GM12878 (cell line): ENCODE results near the gene SENP6. TPM values are rescaled to one million over a fixed set of nuclear protein-coding genes. Genes with fewer than 3 reads are reported as not detected.

Experiments used
- BCL11A ChIP-seq: IDR thresholded peaks from 2 replicates; pipeline ENCODE4 v1.6.1; 2011; ENCODE audit warnings: low read depth, low read length
- CREB1 ChIP-seq: IDR thresholded peaks from 2 replicates; pipeline ENCODE4 v1.6.1; 2012; ENCODE audit warnings: low read depth, mild to moderate bottlenecking, inconsistent platforms
- CREM ChIP-seq: IDR thresholded peaks from 2 replicates; pipeline ENCODE4 v1.6.1; 2014; ENCODE audit warnings: antibody characterized with exemption, low read depth
- DPF2 ChIP-seq: fragments of 450-650 bp; IDR thresholded peaks from 2 replicates; pipeline ENCODE4 v1.6.1; 2017; ENCODE audit warnings: mild to moderate bottlenecking
- EZH2 ChIP-seq: IDR thresholded peaks from 2 replicates; pipeline ENCODE4 v1.6.1; 2012; ENCODE audit warnings: low read depth, mild to moderate bottlenecking, control low read depth, inconsistent platforms, low read length, borderline replicate concordance; ENCODE audit not compliant: control insufficient read depth
- HDAC6 ChIP-seq: fragments of 200-600 bp; sonication (generic); IDR thresholded peaks from one replicate; pipeline ENCODE4 v1.8.0; 2017; ENCODE audit warnings: antibody characterized with exemption; ENCODE audit not compliant: unreplicated experiment
- KDM1A ChIP-seq: fragments of 200-600 bp; sonication (generic); IDR thresholded peaks from 2 replicates; pipeline ENCODE4 v1.6.1; 2016; ENCODE audit warnings: borderline replicate concordance
- MTA3 ChIP-seq: IDR thresholded peaks from 2 replicates; pipeline ENCODE4 v1.6.1; 2012; ENCODE audit warnings: low read length, inconsistent platforms, borderline replicate concordance
- MYB ChIP-seq: fragments of 150-350 bp; IDR thresholded peaks from 2 replicates; pipeline ENCODE4 v1.6.1; 2014; ENCODE audit warnings: mild to moderate bottlenecking, low read depth, low read length, borderline replicate concordance
- NR2C1 ChIP-seq: fragments of 450-650 bp; IDR thresholded peaks from 2 replicates; pipeline ENCODE4 v1.6.1; 2017; ENCODE audit warnings: antibody characterized with exemption, mild to moderate bottlenecking, moderate library complexity
- POLR2AphosphoS2 ChIP-seq: IDR thresholded peaks from 2 replicates; pipeline ENCODE4 v1.6.1; 2011; ENCODE audit warnings: low read depth, mild to moderate bottlenecking, low read length, improper control_type of control experiment, moderate library complexity
- RCOR1 ChIP-seq: conservative IDR thresholded peaks from 2 replicates; pipeline ENCODE4 v1.6.1; 2012; ENCODE audit warnings: low read depth, low read length, improper control_type of control experiment
- RUNX3 ChIP-seq: IDR thresholded peaks from 2 replicates; pipeline ENCODE4 v1.6.1; 2012; ENCODE audit warnings: low read length, inconsistent platforms
- SMAD5 ChIP-seq: IDR thresholded peaks from 2 replicates; pipeline ENCODE4 v1.6.1; 2016; ENCODE audit warnings: antibody characterized with exemption, low read depth
- SMARCA5 ChIP-seq: fragments of 450-650 bp; IDR thresholded peaks from 2 replicates; pipeline ENCODE4 v1.6.1; 2017; ENCODE audit warnings: mild to moderate bottlenecking
- polyA plus RNA-seq, 11 experiments: library from polyadenylated mRNA; depleted of rRNA in 4 of 11; unstranded in 6 of 11; stranded (reverse) in 5 of 11; fragments of >200 nt; fragmentation: Nextera tagmentation in 4 of 11; fragmentation: Illumina TruSeq in 1 of 11; extraction: Ambion mirVana in 4 of 11; extraction: Trizol in 1 of 11; gene quantifications; 1 replicate in 1 of 11; 2 replicates in 10 of 11; pipeline versions ENCODE4 v1.2.1 to v1.2.3, GENCODE V29; 2011 to 2016; ENCODE audit warnings: inconsistent platforms in 2 of 11, missing spikeins in 2 of 11, low read depth in 1 of 11
- total RNA-seq, 4 experiments: library from RNA; depleted of rRNA in 3 of 4; stranded (reverse); fragments of >200 nt in 3 of 4; fragmentation: Illumina TruSeq in 1 of 4; extraction: Trizol in 1 of 4; gene quantifications; 2 replicates each; pipeline versions ENCODE4 v1.2.1 to v1.2.3, GENCODE V29; 2013 to 2021
- TF ChIP-seq, protein P1 (sequence below): fragments of 450-650 bp; formaldehyde crosslinking; IDR thresholded peaks from 2 replicates; pipeline ENCODE4 v1.4.0; 2022; ENCODE audit warnings: mild to moderate bottlenecking, moderate library complexity
- TF ChIP-seq, protein P2 (sequence below): fragments of 450-650 bp; IDR thresholded peaks from 2 replicates; pipeline ENCODE4 v1.6.1; 2016; ENCODE audit warnings: mild to moderate bottlenecking
- TF ChIP-seq, protein P3 (sequence below): IDR thresholded peaks from 2 replicates; pipeline ENCODE4 v1.6.1; 2012; ENCODE audit warnings: mild to moderate bottlenecking, low read depth, low read length
- TF ChIP-seq, protein P4 (sequence below): fragments of 450-650 bp; IDR thresholded peaks from 2 replicates; pipeline ENCODE4 v1.6.1; 2017; ENCODE audit warnings: mild to moderate bottlenecking, low read depth, inconsistent platforms; ENCODE audit not compliant: poor library complexity, severe bottlenecking
- TF ChIP-seq, protein P5 (sequence below): fragments of 450-650 bp; conservative IDR thresholded peaks from 2 replicates; pipeline ENCODE4 v1.6.1; 2017; ENCODE audit warnings: mild to moderate bottlenecking, moderate library complexity

SENP6 gene
- total and polyA plus RNA-seq, 10 of the 15 experiments (the other 5 are each of a cell fraction or from before 2014, with no cell fraction given), result 10.7 to 70.0 (median 42.3) TPM

DNA sequence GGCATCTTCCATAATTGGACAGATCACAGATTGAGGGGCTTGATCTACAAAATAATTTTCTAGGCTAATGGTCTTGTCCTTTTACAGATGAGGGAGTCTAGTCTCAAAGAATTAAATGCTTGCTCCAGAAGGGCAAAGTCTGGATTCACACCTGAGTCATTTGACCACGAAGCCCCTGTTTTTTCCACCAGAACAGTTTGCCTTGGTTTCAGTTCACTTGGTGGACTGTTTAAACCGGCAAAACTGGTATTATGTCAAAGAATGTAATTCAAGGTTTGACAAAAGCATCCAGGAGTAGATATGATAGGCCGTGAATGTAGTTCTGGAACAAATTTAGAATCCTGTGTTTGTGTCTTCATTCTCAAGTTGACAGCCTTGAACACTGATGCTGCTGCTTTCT is 150.7 kb downstream of the SENP6 start (continued):
- TF ChIP-seq, protein P1, sequence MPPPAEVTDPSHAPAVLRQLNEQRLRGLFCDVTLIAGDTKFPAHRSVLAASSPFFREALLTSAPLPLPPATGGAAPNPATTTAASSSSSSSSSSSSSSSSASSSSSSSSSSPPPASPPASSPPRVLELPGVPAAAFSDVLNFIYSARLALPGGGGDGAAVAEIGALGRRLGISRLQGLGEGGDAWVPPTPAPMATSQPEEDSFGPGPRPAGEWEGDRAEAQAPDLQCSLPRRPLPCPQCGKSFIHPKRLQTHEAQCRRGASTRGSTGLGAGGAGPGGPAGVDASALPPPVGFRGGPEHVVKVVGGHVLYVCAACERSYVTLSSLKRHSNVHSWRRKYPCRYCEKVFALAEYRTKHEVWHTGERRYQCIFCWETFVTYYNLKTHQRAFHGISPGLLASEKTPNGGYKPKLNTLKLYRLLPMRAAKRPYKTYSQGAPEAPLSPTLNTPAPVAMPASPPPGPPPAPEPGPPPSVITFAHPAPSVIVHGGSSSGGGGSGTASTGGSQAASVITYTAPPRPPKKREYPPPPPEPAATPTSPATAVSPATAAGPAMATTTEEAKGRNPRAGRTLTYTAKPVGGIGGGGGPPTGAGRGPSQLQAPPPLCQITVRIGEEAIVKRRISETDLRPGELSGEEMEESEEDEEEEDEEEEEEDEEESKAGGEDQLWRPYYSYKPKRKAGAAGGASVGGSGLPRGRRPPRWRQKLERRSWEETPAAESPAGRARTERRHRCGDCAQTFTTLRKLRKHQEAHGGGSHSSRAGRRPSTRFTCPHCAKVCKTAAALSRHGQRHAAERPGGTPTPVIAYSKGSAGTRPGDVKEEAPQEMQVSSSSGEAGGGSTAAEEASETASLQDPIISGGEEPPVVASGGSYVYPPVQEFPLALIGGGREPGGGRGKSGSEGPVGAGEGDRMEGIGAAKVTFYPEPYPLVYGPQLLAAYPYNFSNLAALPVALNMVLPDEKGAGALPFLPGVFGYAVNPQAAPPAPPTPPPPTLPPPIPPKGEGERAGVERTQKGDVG (CRISPR knock-in tag), result no peak
- TF ChIP-seq, protein P2, sequence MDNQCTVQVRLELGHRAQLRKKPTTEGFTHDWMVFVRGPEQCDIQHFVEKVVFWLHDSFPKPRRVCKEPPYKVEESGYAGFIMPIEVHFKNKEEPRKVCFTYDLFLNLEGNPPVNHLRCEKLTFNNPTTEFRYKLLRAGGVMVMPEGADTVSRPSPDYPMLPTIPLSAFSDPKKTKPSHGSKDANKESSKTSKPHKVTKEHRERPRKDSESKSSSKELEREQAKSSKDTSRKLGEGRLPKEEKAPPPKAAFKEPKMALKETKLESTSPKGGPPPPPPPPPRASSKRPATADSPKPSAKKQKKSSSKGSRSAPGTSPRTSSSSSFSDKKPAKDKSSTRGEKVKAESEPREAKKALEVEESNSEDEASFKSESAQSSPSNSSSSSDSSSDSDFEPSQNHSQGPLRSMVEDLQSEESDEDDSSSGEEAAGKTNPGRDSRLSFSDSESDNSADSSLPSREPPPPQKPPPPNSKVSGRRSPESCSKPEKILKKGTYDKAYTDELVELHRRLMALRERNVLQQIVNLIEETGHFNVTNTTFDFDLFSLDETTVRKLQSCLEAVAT, result no peak
- peak; percentile 55; the same call in 1 of the 2 replicates for TF ChIP-seq DPF2
- no peak for TF ChIP-seq NR2C1
- no peak for TF ChIP-seq CREB1
- TF ChIP-seq, protein P3, sequence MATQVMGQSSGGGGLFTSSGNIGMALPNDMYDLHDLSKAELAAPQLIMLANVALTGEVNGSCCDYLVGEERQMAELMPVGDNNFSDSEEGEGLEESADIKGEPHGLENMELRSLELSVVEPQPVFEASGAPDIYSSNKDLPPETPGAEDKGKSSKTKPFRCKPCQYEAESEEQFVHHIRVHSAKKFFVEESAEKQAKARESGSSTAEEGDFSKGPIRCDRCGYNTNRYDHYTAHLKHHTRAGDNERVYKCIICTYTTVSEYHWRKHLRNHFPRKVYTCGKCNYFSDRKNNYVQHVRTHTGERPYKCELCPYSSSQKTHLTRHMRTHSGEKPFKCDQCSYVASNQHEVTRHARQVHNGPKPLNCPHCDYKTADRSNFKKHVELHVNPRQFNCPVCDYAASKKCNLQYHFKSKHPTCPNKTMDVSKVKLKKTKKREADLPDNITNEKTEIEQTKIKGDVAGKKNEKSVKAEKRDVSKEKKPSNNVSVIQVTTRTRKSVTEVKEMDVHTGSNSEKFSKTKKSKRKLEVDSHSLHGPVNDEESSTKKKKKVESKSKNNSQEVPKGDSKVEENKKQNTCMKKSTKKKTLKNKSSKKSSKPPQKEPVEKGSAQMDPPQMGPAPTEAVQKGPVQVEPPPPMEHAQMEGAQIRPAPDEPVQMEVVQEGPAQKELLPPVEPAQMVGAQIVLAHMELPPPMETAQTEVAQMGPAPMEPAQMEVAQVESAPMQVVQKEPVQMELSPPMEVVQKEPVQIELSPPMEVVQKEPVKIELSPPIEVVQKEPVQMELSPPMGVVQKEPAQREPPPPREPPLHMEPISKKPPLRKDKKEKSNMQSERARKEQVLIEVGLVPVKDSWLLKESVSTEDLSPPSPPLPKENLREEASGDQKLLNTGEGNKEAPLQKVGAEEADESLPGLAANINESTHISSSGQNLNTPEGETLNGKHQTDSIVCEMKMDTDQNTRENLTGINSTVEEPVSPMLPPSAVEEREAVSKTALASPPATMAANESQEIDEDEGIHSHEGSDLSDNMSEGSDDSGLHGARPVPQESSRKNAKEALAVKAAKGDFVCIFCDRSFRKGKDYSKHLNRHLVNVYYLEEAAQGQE, result no peak
- TF ChIP-seq, protein P4, sequence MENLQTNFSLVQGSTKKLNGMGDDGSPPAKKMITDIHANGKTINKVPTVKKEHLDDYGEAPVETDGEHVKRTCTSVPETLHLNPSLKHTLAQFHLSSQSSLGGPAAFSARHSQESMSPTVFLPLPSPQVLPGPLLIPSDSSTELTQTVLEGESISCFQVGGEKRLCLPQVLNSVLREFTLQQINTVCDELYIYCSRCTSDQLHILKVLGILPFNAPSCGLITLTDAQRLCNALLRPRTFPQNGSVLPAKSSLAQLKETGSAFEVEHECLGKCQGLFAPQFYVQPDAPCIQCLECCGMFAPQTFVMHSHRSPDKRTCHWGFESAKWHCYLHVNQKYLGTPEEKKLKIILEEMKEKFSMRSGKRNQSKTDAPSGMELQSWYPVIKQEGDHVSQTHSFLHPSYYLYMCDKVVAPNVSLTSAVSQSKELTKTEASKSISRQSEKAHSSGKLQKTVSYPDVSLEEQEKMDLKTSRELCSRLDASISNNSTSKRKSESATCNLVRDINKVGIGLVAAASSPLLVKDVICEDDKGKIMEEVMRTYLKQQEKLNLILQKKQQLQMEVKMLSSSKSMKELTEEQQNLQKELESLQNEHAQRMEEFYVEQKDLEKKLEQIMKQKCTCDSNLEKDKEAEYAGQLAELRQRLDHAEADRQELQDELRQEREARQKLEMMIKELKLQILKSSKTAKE, result no peak
- TF ChIP-seq CREM, result no peak
- no peak for TF ChIP-seq KDM1A
- TF ChIP-seq RCOR1, result no peak
- no peak for TF ChIP-seq POLR2AphosphoS2
- TF ChIP-seq MYB, result no peak
- no peak for TF ChIP-seq HDAC6
- TF ChIP-seq MTA3, result no peak
- no peak for TF ChIP-seq SMAD5
- TF ChIP-seq RUNX3, result 0 out of 2 replicates have a peak, but pooled peaks have one; percentile 16
- no peak for TF ChIP-seq BCL11A
- TF ChIP-seq EZH2, result no peak
- 0 out of 2 replicates have a peak, but pooled peaks have one; percentile 44 for TF ChIP-seq SMARCA5
- TF ChIP-seq, protein P5, sequence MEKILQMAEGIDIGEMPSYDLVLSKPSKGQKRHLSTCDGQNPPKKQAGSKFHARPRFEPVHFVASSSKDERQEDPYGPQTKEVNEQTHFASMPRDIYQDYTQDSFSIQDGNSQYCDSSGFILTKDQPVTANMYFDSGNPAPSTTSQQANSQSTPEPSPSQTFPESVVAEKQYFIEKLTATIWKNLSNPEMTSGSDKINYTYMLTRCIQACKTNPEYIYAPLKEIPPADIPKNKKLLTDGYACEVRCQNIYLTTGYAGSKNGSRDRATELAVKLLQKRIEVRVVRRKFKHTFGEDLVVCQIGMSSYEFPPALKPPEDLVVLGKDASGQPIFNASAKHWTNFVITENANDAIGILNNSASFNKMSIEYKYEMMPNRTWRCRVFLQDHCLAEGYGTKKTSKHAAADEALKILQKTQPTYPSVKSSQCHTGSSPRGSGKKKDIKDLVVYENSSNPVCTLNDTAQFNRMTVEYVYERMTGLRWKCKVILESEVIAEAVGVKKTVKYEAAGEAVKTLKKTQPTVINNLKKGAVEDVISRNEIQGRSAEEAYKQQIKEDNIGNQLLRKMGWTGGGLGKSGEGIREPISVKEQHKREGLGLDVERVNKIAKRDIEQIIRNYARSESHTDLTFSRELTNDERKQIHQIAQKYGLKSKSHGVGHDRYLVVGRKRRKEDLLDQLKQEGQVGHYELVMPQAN, result no peak
- TF ChIP-seq, all 136 proteins: peak for 6
